ENCODE data around the gene MYO18A.

DNA sequence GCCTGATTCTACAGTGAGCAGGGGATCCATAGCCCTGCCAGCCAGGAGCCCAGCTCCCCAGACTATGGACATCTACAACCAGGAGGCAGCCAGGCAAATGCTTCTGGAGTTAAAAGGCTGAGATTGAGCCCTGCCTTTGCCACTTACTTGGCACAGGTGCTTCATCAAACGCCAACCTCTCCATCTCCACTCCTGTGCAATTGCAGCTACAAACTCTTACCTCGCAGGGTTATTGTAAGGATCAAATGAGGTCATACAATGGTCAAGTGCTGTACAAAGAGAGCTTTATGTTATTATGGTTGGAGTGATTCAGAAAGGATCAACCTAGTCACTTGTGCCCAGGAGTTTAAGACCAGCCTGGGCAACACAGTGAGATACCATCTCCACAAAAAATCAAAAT, 9.8 kb upstream of the MYO18A start:
- no peak for TF ChIP-seq EZH2 (IDR thresholded peaks at IDR 0.05; ENCODE audit: insufficient read depth, poor library complexity, severe bottlenecking)
- no peak for TF ChIP-seq EZH2phosphoT487 (IDR thresholded peaks at IDR 0.05; ENCODE audit: insufficient read depth, low read depth)
